PC-9 (cell line): ENCODE data around the gene CACNB4.

ENCODE experiments used
- EZH2 ChIP-seq: fragments of 200-600 bp; sonication (generic); IDR thresholded peaks from 2 replicates; pipeline ENCODE4 v1.8.0; 2017; ENCODE audit warnings: antibody characterized with exemption, low read depth
- TF ChIP-seq, protein P1 (sequence below): fragments of 200-600 bp; sonication (generic); conservative IDR thresholded peaks from 2 replicates; pipeline ENCODE4 v1.6.1; 2017; ENCODE audit warnings: mixed run types, antibody characterized with exemption, mild to moderate bottlenecking, moderate library complexity

DNA sequence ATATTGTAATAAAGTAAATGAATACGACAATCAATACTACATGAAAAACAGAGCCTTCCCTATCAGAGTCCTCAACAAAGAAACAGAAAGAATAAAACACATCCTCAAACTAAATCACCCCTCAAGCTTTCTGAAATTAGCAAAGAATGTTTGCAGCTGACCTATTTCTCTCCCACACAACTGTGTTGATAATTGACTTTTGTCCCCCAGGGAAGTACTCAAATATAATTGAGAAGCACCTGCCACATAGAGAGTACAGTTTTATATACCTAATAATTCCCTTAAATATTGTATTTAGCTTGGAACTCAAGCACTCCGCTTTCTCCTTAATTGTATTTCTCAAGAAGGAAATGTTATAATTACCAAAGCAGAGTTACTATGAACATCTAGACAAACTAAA, 12.6 kb downstream of the CACNB4 start:
- TF ChIP-seq, protein P1, sequence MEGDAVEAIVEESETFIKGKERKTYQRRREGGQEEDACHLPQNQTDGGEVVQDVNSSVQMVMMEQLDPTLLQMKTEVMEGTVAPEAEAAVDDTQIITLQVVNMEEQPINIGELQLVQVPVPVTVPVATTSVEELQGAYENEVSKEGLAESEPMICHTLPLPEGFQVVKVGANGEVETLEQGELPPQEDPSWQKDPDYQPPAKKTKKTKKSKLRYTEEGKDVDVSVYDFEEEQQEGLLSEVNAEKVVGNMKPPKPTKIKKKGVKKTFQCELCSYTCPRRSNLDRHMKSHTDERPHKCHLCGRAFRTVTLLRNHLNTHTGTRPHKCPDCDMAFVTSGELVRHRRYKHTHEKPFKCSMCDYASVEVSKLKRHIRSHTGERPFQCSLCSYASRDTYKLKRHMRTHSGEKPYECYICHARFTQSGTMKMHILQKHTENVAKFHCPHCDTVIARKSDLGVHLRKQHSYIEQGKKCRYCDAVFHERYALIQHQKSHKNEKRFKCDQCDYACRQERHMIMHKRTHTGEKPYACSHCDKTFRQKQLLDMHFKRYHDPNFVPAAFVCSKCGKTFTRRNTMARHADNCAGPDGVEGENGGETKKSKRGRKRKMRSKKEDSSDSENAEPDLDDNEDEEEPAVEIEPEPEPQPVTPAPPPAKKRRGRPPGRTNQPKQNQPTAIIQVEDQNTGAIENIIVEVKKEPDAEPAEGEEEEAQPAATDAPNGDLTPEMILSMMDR = no peak
- no peak for TF ChIP-seq EZH2
